SHP77 treated with DMSO at 0.1 percent for 48 hours (cell line): ENCODE measurements around the gene ACOT7.
"Not testable (repeated sequence)": the region's sequence is repeated elsewhere in the genome, so short reads cannot be mapped to it uniquely, and the experiment has no call there.

Experiments
- DNase-seq: peaks from one replicate; lab custom pipeline; 2025; lab: John Stamatoyannopoulos, UW

The ACOT7 gene

GRCh38 chr1:6399294-6399693 is 5.7 kb upstream of the ACOT7 start:
- no peak for DNase-seq

- DNase-seq, result no peak
These were observed 4.4 kb upstream of the ACOT7 start for GRCh38 chr1:6397844-6398441.

- no peak for DNase-seq
These were observed 3.4 kb upstream of the ACOT7 start for GRCh38 chr1:6396998-6397397.

GRCh38 chr1:6395781-6396244 is 2.2 kb upstream of the ACOT7 start:
- not testable (repeated sequence) for DNase-seq

- not testable (repeated sequence) for DNase-seq
These were observed 1.6 kb upstream of the ACOT7 start for GRCh38 chr1:6395130-6395529.

- DNase-seq, result no peak
These were observed 663 bp downstream of the ACOT7 start for GRCh38 chr1:6392809-6393399.

GRCh38 chr1:6391951-6392808 is 1.4 kb downstream of the ACOT7 start:
- no peak for DNase-seq

GRCh38 chr1:6389971-6390370 is 3.6 kb downstream of the ACOT7 start:
- no peak for DNase-seq

- DNase-seq, result no peak
These were observed 7.1 kb downstream of the ACOT7 start for GRCh38 chr1:6386371-6386949.

GRCh38 chr1:6385488-6386191 is 7.9 kb downstream of the ACOT7 start:
- DNase-seq, result peak; percentile 17

- no peak for DNase-seq
These were observed 8.6 kb downstream of the ACOT7 start for GRCh38 chr1:6384962-6385361.

- no peak for DNase-seq
These were observed 9.4 kb downstream of the ACOT7 start for GRCh38 chr1:6384135-6384534.

GRCh38 chr1:6380037-6380436 is 13.5 kb downstream of the ACOT7 start:
- no peak for DNase-seq

- peak; percentile 25 for DNase-seq
These were observed 15.3 kb downstream of the ACOT7 start for GRCh38 chr1:6378096-6378746.

- peak; percentile 36 for DNase-seq
These were observed 19.4 kb downstream of the ACOT7 start for GRCh38 chr1:6373961-6374720.

GRCh38 chr1:6372236-6372635 is 21.3 kb downstream of the ACOT7 start:
- DNase-seq, result not testable (repeated sequence)

- no peak for DNase-seq
These were observed 23.6 kb downstream of the ACOT7 start for GRCh38 chr1:6370006-6370405.

GRCh38 chr1:6367381-6368012 is 26.1 kb downstream of the ACOT7 start:
- no peak for DNase-seq

- no peak for DNase-seq
These were observed 28.5 kb downstream of the ACOT7 start for GRCh38 chr1:6365047-6365446.
